DOHH2 (cell line): ENCODE measurements around the gene LAPTM5.
"Not testable (repeated sequence)": the region's sequence is repeated elsewhere in the genome, so short reads cannot be mapped to it uniquely, and the experiment has no call there.

Source experiments
- H3F3A ChIP-seq: fragments of 200-600 bp; sonication (generic), shearing (Covaris generic); 2 replicates; pipeline ENCODE4 v1.6.0; 2016; ENCODE audit warnings: antibody characterized with exemption, mild to moderate bottlenecking; ENCODE audit not compliant: control insufficient read depth, insufficient read depth
- H3K27ac ChIP-seq: fragments of 200-600 bp; sonication (generic); 2 replicates; pipeline ENCODE4 v1.5.1; 2014; ENCODE audit warnings: low read depth, mild to moderate bottlenecking, low read length, moderate library complexity
- H3K27me3 ChIP-seq: fragments of 200-600 bp; sonication (generic); 2 replicates; pipeline ENCODE4 v1.6.1; 2014; ENCODE audit warnings: mild to moderate bottlenecking, low read length, mixed read lengths; ENCODE audit not compliant: control insufficient read depth
- H3K36me3 ChIP-seq: fragments of 200-600 bp; sonication (generic); 2 replicates; pipeline ENCODE4 v1.6.1; 2014; ENCODE audit warnings: mild to moderate bottlenecking, low read length, moderate library complexity, mixed read lengths; ENCODE audit not compliant: control insufficient read depth
- H3K4me1 ChIP-seq: fragments of 200-600 bp; sonication (generic); 2 replicates; pipeline ENCODE4 v1.6.1; 2014; ENCODE audit warnings: mild to moderate bottlenecking, low read length, mixed read lengths; ENCODE audit not compliant: control insufficient read depth
- H3K4me2 ChIP-seq: fragments of 200-600 bp; sonication (generic); 2 replicates; pipeline ENCODE4 v1.6.0; 2014; ENCODE audit warnings: mild to moderate bottlenecking, low read length, moderate library complexity
- H3K4me3 ChIP-seq: fragments of 200-600 bp; sonication (generic); 2 replicates; pipeline ENCODE4 v1.5.1; 2014; ENCODE audit warnings: mild to moderate bottlenecking, low read length, mixed read lengths
- H3K79me2 ChIP-seq: fragments of 200-600 bp; sonication (generic); 2 replicates; pipeline ENCODE4 v1.6.1; 2014; ENCODE audit warnings: mild to moderate bottlenecking, low read length, mixed read lengths; ENCODE audit not compliant: control insufficient read depth
- H3K9me2 ChIP-seq: fragments of 200-600 bp; sonication (generic); replicated peaks from 2 replicates; pipeline ENCODE4 v1.6.1; 2014; ENCODE audit warnings: mild to moderate bottlenecking, low read length, mixed read lengths; ENCODE audit not compliant: control insufficient read depth
- H3K9me3 ChIP-seq: fragments of 200-600 bp; sonication (generic); 2 replicates; pipeline ENCODE4 v1.6.1; 2014; ENCODE audit warnings: antibody characterized with exemption, low read length, mixed read lengths; ENCODE audit not compliant: control insufficient read depth, insufficient read depth
- H4K20me1 ChIP-seq: fragments of 200-600 bp; sonication (generic); 2 replicates; pipeline ENCODE4 v1.6.0; 2014; ENCODE audit warnings: low read depth, mild to moderate bottlenecking, antibody characterized with exemption, low read length, moderate library complexity; ENCODE audit not compliant: control insufficient read depth, insufficient read depth
- EZH2phosphoT487 ChIP-seq: fragments of 200-600 bp; sonication (generic); IDR thresholded peaks from 2 replicates; pipeline ENCODE4 v1.6.1; 2017; ENCODE audit warnings: borderline replicate concordance, mild to moderate bottlenecking, antibody characterized with exemption, low read length, moderate library complexity, mixed read lengths
- TF ChIP-seq, protein P1 (sequence below): fragments of 200-600 bp; sonication (generic); IDR thresholded peaks from one replicate; pipeline ENCODE4 v1.5.1; 2014; ENCODE audit warnings: antibody characterized with exemption, mild to moderate bottlenecking, low read depth, low read length; ENCODE audit not compliant: poor library complexity, severe bottlenecking

LAPTM5 gene

DNA sequence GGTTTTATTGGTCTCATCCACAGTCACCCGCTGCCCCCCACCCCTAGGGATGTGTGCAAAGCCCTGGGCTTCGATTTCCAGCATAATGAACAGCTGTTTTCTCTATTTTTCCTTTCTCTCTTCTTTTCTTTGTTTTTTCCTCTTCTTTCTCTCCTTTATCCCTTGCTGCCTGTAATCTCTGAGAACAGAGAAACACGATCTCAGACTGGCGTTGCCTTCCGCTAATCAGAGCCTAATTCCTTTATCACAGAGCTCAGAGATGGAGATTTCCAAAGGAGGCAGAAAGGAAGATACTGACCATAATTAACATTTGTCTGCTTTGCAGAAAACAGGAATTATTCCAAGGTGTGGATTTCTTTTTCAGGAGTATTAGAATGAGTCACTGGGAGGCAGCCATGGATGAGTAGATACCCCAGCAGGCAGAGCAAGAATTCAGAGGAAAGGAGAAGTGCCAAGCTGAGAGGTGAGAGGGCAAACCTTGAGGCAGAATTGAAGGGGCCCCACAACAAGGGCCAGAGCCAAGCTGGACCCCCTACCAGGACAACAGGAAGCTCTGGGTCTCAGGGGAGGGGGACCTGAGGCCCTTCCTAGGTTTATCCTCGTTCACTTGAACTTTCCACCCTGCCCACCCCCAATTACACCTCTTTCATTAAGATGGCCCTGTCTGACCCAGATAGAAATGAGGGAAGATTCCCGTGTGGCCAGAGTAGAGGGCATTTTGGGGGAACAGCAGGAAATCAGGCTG, 67.5 kb downstream of the LAPTM5 start:
- peaks cover 12% of the 10 kb centered on the region for H3K4me1 ChIP-seq
- no peak overlapping the region for H3K4me2 ChIP-seq
- TF ChIP-seq, protein P1, sequence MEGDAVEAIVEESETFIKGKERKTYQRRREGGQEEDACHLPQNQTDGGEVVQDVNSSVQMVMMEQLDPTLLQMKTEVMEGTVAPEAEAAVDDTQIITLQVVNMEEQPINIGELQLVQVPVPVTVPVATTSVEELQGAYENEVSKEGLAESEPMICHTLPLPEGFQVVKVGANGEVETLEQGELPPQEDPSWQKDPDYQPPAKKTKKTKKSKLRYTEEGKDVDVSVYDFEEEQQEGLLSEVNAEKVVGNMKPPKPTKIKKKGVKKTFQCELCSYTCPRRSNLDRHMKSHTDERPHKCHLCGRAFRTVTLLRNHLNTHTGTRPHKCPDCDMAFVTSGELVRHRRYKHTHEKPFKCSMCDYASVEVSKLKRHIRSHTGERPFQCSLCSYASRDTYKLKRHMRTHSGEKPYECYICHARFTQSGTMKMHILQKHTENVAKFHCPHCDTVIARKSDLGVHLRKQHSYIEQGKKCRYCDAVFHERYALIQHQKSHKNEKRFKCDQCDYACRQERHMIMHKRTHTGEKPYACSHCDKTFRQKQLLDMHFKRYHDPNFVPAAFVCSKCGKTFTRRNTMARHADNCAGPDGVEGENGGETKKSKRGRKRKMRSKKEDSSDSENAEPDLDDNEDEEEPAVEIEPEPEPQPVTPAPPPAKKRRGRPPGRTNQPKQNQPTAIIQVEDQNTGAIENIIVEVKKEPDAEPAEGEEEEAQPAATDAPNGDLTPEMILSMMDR, result no peak
- no peak for TF ChIP-seq EZH2phosphoT487
- H4K20me1 ChIP-seq, result no peaks in the 10 kb centered on the region
- peaks cover 3% of the 10 kb centered on the region; the same call in 1 of the 2 replicates for H3K27me3 ChIP-seq
- H3K9me3 ChIP-seq, result no peaks in the 10 kb centered on the region
- H3F3A ChIP-seq, result no peaks in the 10 kb centered on the region
- no peak overlapping the region for H3K27ac ChIP-seq
- no peak overlapping the region for H3K4me3 ChIP-seq
- no peaks in the 10 kb centered on the region for H3K36me3 ChIP-seq
- no peaks in the 10 kb centered on the region for H3K79me2 ChIP-seq
- H3K9me2 ChIP-seq, result no peaks in the 10 kb centered on the region

GRCh38 chr1:30688920-30689794, 68.4 kb downstream of the LAPTM5 start:
- H3K79me2 ChIP-seq, result no peaks in the 10 kb centered on the region
- peaks cover 2% of the 10 kb centered on the region; the same call in 1 of the 2 replicates for H3K27me3 ChIP-seq
- H3K4me2 ChIP-seq, result no peak overlapping the region
- H3K27ac ChIP-seq, result no peak overlapping the region
- H4K20me1 ChIP-seq, result no peaks in the 10 kb centered on the region
- no peaks in the 10 kb centered on the region for H3K9me3 ChIP-seq
- TF ChIP-seq EZH2phosphoT487, result no peak
- TF ChIP-seq, protein P1, result no peak
- no peaks in the 10 kb centered on the region for H3K36me3 ChIP-seq
- H3F3A ChIP-seq, result no peaks in the 10 kb centered on the region
- H3K4me3 ChIP-seq, result no peak overlapping the region
- H3K4me1 ChIP-seq, result peaks cover 12% of the 10 kb centered on the region
- no peaks in the 10 kb centered on the region for H3K9me2 ChIP-seq

- H3F3A ChIP-seq, H3K9me2 ChIP-seq, H3K27me3 ChIP-seq, H3K27ac ChIP-seq, H3K79me2 ChIP-seq, H3K4me3 ChIP-seq, H3K9me3 ChIP-seq, H3K36me3 ChIP-seq, H3K4me2 ChIP-seq, H4K20me1 ChIP-seq: not testable (repeated sequence)
- peaks cover 12% of the 10 kb centered on the region for H3K4me1 ChIP-seq
These were observed 69.1 kb downstream of the LAPTM5 start for GRCh38 chr1:30688516-30688915.

DNA sequence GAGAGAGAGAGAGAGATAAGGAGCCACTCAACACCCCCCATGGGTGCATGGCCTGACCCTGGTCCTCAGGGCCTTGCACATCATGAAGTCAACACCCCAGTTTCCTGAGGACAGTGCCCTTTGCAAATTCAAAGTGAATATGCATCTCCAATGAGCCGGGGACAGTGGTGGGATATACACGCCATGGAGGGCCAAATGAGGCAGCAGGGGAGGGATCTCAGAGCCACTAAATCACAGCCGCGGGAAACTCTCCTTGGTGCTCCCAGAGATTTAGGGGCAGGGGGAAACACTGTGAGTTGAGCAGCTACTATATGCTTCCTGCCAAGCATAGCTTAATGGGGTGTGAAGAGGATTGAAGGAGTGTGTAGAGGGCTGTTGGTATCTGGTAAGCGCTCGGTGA, 69.7 kb downstream of the LAPTM5 start:
- Histone ChIP-seq H3K27ac (no peak overlapping the region), H4K20me1 (no peaks in the 10 kb centered on the region), H3K4me2 (no peak overlapping the region), H3K9me2 (no peaks in the 10 kb centered on the region), H3K27me3 (peaks cover 6% of the 10 kb centered on the region; the same call in 1 of the 2 replicates), H3K79me2 (no peaks in the 10 kb centered on the region), H3K4me3 (no peak overlapping the region), H3K9me3 (no peaks in the 10 kb centered on the region), H3K4me1 (peaks cover 7% of the 10 kb centered on the region), H3F3A (no peaks in the 10 kb centered on the region), H3K36me3 (no peaks in the 10 kb centered on the region)
- no peak for TF ChIP-seq EZH2phosphoT487
- TF ChIP-seq, protein P1, result no peak
